ENCODE results near the gene HECTD3.
"Not testable (repeated sequence)": the region's sequence is repeated elsewhere in the genome, so short reads cannot be mapped to it uniquely, and the experiment has no call there.

The HECTD3 gene

GRCh38 chr1:44995467-44996238 is 15.5 kb downstream of the HECTD3 start:
- peaks cover 3% of the 10 kb centered on the region; the same call in 1 of the 2 replicates for H3K4me1 ChIP-seq
- in situ Hi-C loops (cut with MboI; ENCODE audit: low sequenced_read_pairs) = no loop called here
- no peak for DNase-seq (ENCODE audit: low spot score in 2 of 2)

DNA sequence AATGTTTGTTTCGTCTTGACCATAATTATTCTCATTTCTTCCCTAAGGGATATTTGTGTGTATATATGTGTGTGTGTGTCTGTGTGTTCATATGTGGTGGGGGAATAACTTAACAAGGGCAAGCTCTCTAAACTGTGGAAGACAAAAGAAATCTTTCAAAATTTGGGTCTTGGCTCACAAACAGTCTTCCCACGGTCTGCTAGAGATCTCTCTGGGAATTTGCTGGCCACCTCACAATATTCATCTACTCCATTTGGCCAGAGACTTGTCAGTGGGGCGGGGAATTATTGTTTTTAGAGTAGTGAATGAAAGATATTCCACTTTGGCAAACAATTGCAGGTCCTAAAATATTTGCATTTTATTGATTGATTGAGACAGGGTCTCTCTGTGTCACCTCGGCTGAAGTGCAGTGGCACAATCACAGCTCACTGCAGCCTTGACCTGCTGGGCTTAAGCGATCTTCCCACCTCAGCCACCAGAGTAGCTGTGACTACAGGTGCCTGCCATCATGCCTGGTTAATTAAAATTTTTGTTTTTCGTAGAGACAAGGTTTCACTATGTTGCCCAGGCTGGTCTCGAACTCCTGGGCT is 16.7 kb downstream of the HECTD3 start:
- Histone ChIP-seq H3K27me3 (ENCODE audit: low read depth) (no peaks in the 10 kb centered on the region), H3K4me1 (no peaks in the 10 kb centered on the region), H3K9me3 (no peaks in the 10 kb centered on the region), H3K4me3 (no peak overlapping the region), H3K36me3 (replicated peaks) (no peaks in the 10 kb centered on the region)
- in situ Hi-C loops (cut with MboI; ENCODE audit: low sequenced_read_pairs) = no loop called here
- DNase-seq (ENCODE audit: low spot score in 2 of 2) = no peak

More at GRCh38 chr1:44995467-44996238, 15.5 kb downstream of the HECTD3 start:
- Histone ChIP-seq H3K36me3 (replicated peaks) (no peaks in the 10 kb centered on the region), H3K27me3 (ENCODE audit: low read depth) (no peaks in the 10 kb centered on the region), H3K4me3 (no peak overlapping the region), H3K9me3 (no peaks in the 10 kb centered on the region)

GRCh38 chr1:44988531-44989156 is 22.5 kb downstream of the HECTD3 start:
- DNase-seq (ENCODE audit: low spot score in 2 of 2) = no peak
- H3K9me3 ChIP-seq = no peaks in the 10 kb centered on the region
- H3K36me3 ChIP-seq (replicated peaks) = no peaks in the 10 kb centered on the region
- H3K27me3 ChIP-seq (ENCODE audit: low read depth) = no peaks in the 10 kb centered on the region
- H3K4me3 ChIP-seq = no peak overlapping the region
- in situ Hi-C loops (cut with MboI; ENCODE audit: low sequenced_read_pairs) = no loop called here
- peaks cover 10% of the 10 kb centered on the region for H3K4me1 ChIP-seq

DNA sequence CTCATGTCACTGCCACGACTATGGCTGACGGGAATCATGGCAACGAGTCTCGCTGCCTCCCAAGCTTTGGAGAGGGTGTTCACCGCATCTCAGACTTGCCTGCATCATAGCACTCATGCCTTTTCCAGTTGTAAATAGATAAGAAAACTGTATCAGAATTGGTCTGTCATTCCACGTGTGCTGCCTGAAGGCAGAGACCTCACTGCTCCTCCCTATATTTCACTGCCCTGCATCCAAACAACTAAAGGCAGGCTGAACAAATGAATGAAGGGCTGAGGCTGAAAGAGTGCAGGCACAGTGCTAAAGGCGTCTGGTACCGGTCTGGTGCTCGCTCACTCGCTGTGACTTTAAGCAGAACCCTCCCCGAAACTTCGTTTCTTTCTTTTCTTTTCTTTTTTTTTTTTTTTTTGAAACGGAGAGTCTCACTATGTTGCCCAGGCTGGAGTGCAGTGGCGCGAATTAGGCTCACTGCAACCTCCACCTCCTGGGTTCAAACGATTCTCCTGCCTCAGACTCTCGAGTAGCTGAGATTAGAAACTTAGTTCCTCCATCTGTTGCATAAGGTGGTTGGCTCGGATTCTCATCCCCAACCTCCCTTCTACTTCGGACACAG is 25.3 kb downstream of the HECTD3 start:
- Histone ChIP-seq H3K9me3 (no peaks in the 10 kb centered on the region), H3K4me3 (peak overlapping the region; percentile 73), H3K27me3 (ENCODE audit: low read depth) (no peaks in the 10 kb centered on the region), H3K36me3 (replicated peaks) (peaks cover 8% of the 10 kb centered on the region), H3K4me1 (peaks cover 10% of the 10 kb centered on the region)
- in situ Hi-C loops (cut with MboI; ENCODE audit: low sequenced_read_pairs) = no loop called here
- peak in 1 of 2 experiments; percentile 23 for DNase-seq (ENCODE audit: low spot score in 2 of 2)

DNA sequence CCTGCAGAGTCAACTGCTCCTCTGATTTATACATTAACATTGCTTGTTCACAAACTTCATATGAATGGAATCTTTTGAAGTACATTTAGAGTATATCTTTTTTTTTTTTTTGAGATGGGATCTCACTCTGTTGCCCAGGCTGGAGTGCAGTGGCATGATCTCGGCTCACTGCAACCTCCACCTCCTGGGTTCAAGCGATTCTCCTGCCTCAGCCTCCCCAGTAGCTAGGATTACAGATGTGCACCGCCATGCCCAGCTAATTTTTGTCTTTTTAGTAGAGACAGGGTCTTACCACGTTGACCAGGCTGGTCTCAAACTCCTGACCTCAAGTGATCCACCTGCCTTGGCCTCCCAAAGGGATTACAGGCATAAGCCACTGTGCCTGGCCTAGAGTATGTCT is 33.8 kb downstream of the HECTD3 start:
- DNase-seq (ENCODE audit: low spot score in 2 of 2) = not testable (repeated sequence)

DNA sequence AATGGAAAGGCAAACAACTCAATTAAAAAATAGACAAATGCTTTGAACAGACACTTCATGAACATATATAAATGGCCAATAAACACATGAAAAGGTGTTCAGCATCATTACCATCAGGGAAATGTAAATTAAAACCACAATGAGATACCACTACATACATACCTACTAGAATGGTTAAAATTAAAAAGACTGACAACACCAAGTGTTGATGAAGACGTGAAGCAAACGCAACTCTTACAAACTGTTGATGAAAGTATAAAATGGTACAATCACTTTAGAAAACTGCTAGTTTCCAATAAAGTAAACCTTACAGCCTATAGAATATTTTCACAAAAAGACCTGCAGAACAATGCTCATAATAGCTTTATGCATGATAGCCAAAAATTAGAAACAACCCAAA is 34.9 kb downstream of the HECTD3 start:
- H3K9me3 ChIP-seq = no peaks in the 10 kb centered on the region
- H3K4me1 ChIP-seq = no peaks in the 10 kb centered on the region
- in situ Hi-C loops (cut with MboI; ENCODE audit: low sequenced_read_pairs) = no loop called here
- peaks cover 71% of the 10 kb centered on the region for H3K36me3 ChIP-seq (replicated peaks)
- no peak for DNase-seq (ENCODE audit: low spot score in 2 of 2)
- no peak overlapping the region for H3K4me3 ChIP-seq
- no peaks in the 10 kb centered on the region for H3K27me3 ChIP-seq (ENCODE audit: low read depth)

More for the DNA sequence above, 33.8 kb downstream of the HECTD3 start:
- H3K9me3 ChIP-seq; H3K27me3 ChIP-seq (ENCODE audit: low read depth); in situ Hi-C loops (cut with MboI; ENCODE audit: low sequenced_read_pairs); H3K4me1 ChIP-seq; H3K4me3 ChIP-seq: not testable (repeated sequence)
- peaks cover 72% of the 10 kb centered on the region for H3K36me3 ChIP-seq (replicated peaks)

DNA sequence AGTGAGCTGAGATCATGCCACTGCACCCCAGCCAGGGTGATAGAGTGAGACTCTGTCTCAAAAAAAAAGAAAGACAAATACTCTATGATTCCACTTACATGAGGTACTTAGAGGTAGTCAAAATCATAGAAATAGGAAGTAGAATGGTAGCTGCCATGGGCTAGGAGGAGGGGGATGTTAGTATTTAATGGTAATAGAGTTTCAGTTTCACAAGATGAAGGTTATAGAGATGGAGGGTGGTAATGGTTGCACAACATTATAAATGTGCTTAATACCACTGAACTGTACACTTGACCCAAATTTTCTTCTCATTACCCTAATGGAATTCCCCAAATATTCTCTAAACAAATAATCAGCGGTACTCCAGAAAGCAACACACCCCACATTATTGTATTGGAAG is 37.5 kb downstream of the HECTD3 start:
- no peak for DNase-seq (ENCODE audit: low spot score in 2 of 2)
- Histone ChIP-seq H3K9me3 (no peaks in the 10 kb centered on the region), H3K36me3 (replicated peaks) (peaks cover 48% of the 10 kb centered on the region), H3K27me3 (ENCODE audit: low read depth) (no peaks in the 10 kb centered on the region), H3K4me3 (no peak overlapping the region), H3K4me1 (peaks cover 7% of the 10 kb centered on the region; the same call in 1 of the 2 replicates)
- in situ Hi-C loops (cut with MboI; ENCODE audit: low sequenced_read_pairs) = no loop called here

- no peaks in the 10 kb centered on the region for H3K9me3 ChIP-seq
- H3K4me3 ChIP-seq = no peak overlapping the region
- no peaks in the 10 kb centered on the region for H3K27me3 ChIP-seq (ENCODE audit: low read depth)
- peaks cover 7% of the 10 kb centered on the region; the same call in 1 of the 2 replicates for H3K4me1 ChIP-seq
- DNase-seq (ENCODE audit: low spot score in 2 of 2) = no peak
- in situ Hi-C loops (cut with MboI; ENCODE audit: low sequenced_read_pairs) = no loop called here
- H3K36me3 ChIP-seq (replicated peaks) = peaks cover 17% of the 10 kb centered on the region
These were observed 40.8 kb downstream of the HECTD3 start for GRCh38 chr1:44970317-44970716.

DNA sequence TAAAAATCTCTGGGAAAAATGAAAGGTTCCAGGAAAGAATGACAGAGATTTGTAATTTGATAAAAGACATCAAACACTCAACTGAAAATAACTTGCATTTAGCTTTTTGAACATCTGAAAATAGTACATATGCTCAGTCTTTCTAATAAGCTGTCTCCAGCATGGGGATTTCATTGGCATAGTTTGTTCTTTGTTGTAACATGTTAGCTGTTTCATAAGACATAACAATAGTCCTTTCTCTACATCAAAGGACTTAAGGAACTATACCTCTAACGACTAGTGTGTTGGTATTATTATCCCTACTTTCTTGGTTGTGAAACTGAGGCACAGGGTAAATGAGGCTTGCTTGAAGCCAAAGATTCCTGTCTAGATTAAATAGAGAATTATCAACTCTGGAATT is 46.7 kb downstream of the HECTD3 start:
- no peaks in the 10 kb centered on the region; the same call in 1 of the 2 replicates for H3K4me1 ChIP-seq
- in situ Hi-C loops (cut with MboI; ENCODE audit: low sequenced_read_pairs) = no loop called here
- no peaks in the 10 kb centered on the region for H3K36me3 ChIP-seq (replicated peaks)
- H3K4me3 ChIP-seq = no peak overlapping the region
- H3K9me3 ChIP-seq = no peaks in the 10 kb centered on the region
- H3K27me3 ChIP-seq (ENCODE audit: low read depth) = no peaks in the 10 kb centered on the region
- no peak for DNase-seq (ENCODE audit: low spot score in 2 of 2)

- H3K36me3 ChIP-seq (replicated peaks) = no peaks in the 10 kb centered on the region
These were observed 48.4 kb downstream of the HECTD3 start for GRCh38 chr1:44962729-44963128.

DNA sequence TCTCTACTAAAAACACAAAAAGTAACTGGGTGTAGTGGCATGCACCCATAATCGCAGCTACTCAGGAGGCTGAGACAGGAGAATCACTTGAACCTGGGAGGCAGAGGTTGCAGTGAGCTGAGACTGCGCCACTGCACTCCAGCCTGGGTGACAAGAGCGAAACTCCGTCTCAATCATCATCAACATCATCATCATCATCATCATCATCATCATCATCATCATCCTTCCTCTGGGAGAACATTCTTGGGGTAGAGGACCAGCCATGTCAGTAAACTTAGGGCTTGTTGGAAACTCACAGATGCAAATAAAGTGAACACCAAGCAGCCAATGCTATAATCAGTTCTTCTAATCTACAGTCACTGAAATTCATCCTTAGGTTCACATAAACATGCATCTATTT is 49.1 kb downstream of the HECTD3 start:
- DNase-seq (ENCODE audit: low spot score in 2 of 2); H3K36me3 ChIP-seq (replicated peaks); in situ Hi-C loops (cut with MboI; ENCODE audit: low sequenced_read_pairs); H3K4me3 ChIP-seq; H3K4me1 ChIP-seq; H3K27me3 ChIP-seq (ENCODE audit: low read depth); H3K9me3 ChIP-seq: not testable (repeated sequence)

More at GRCh38 chr1:44962729-44963128, 48.4 kb downstream of the HECTD3 start:
- H3K4me1 ChIP-seq = no peaks in the 10 kb centered on the region; the same call in 1 of the 2 replicates
- no peak for DNase-seq (ENCODE audit: low spot score in 2 of 2)
- in situ Hi-C loops (cut with MboI; ENCODE audit: low sequenced_read_pairs) = no loop called here
- no peaks in the 10 kb centered on the region for H3K9me3 ChIP-seq
- H3K4me3 ChIP-seq = no peak overlapping the region
- H3K27me3 ChIP-seq (ENCODE audit: low read depth) = no peaks in the 10 kb centered on the region

- in situ Hi-C loops (cut with MboI; ENCODE audit: low sequenced_read_pairs); H3K4me1 ChIP-seq; H3K4me3 ChIP-seq; H3K36me3 ChIP-seq (replicated peaks); H3K27me3 ChIP-seq (ENCODE audit: low read depth); H3K9me3 ChIP-seq: not testable (repeated sequence)
- DNase-seq (ENCODE audit: low spot score in 2 of 2) = peak in 1 of 2 experiments; percentile 10
These were observed 53.6 kb downstream of the HECTD3 start for GRCh38 chr1:44957566-44957965.

- H3K27me3 ChIP-seq (ENCODE audit: low read depth); H3K36me3 ChIP-seq (replicated peaks); in situ Hi-C loops (cut with MboI; ENCODE audit: low sequenced_read_pairs); H3K4me3 ChIP-seq; DNase-seq (ENCODE audit: low spot score in 2 of 2); H3K9me3 ChIP-seq; H3K4me1 ChIP-seq: not testable (repeated sequence)
These were observed 55.0 kb downstream of the HECTD3 start for GRCh38 chr1:44956077-44956476.
